GM12891 (cell line): Measurements from ENCODE around the gene MCTP2.

Experiments used
- POLR2A ChIP-seq: IDR thresholded peaks from 2 replicates; pipeline ENCODE4 v1.6.1; 2011; ENCODE audit warnings: low read depth, low read length, control low read depth
- POLR2AphosphoS5 ChIP-seq: IDR thresholded peaks from 2 replicates; pipeline ENCODE4 v1.6.1; 2011; ENCODE audit warnings: low read depth, low read length, control low read depth
- TAF1 ChIP-seq: IDR thresholded peaks from 2 replicates; pipeline ENCODE4 v1.6.1; 2011; ENCODE audit warnings: low read depth, low read length, control low read depth

DNA sequence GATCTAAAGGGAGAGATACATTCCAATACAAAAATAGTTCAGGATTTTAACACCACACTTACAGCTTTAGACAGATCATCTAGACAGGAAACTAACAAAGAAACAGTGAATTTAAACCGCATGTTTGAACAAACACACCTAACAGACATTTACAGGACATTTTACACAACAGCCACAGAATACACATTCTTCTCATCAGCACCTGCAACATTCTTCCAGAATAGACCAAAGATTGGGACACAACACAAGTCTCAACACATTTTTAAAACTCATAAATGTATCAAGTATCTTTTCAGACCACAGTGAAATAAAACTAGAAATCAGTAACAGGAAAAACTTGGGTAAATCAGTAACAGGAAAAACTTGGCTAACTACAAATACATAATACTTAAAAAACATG, 256.3 kb downstream of the MCTP2 start:
- no peak for TF ChIP-seq POLR2AphosphoS5
- TF ChIP-seq POLR2A, result no peak
- TF ChIP-seq TAF1, result no peak
